ENCODE results near the gene KLHDC7A.

The KLHDC7A gene

GRCh38 chr1:18482721-18483425 lies 2.1 kb downstream of the KLHDC7A start:
- DNase-seq (ENCODE audit: low spot score), result no peak
- Mint-ChIP-seq H3K9me3 (no peaks in the 10 kb centered on the region), H3K27me3 (ENCODE audit: low read depth) (no peaks in the 10 kb centered on the region), H3K36me3 (ENCODE audit: low read depth) (no peaks in the 10 kb centered on the region), H3K27ac (no peak overlapping the region), H3K4me1 (ENCODE audit: low read depth) (peaks cover 10% of the 10 kb centered on the region), H3K4me3 (no peak overlapping the region)

GRCh38 chr1:18484276-18484675 lies 3.5 kb downstream of the KLHDC7A start:
- H3K4me1 Mint-ChIP-seq (ENCODE audit: low read depth), result peaks cover 6% of the 10 kb centered on the region
- H3K27ac Mint-ChIP-seq, result no peak overlapping the region
- H3K36me3 Mint-ChIP-seq (ENCODE audit: low read depth), result no peaks in the 10 kb centered on the region
- H3K9me3 Mint-ChIP-seq, result peaks cover 2% of the 10 kb centered on the region
- no peak overlapping the region for H3K4me3 Mint-ChIP-seq
- no peaks in the 10 kb centered on the region for H3K27me3 Mint-ChIP-seq (ENCODE audit: low read depth)
- no peak for DNase-seq (ENCODE audit: low spot score)

GRCh38 chr1:18484721-18485120 lies 4.0 kb downstream of the KLHDC7A start:
- Mint-ChIP-seq H3K27me3 (ENCODE audit: low read depth) (no peaks in the 10 kb centered on the region), H3K9me3 (peaks cover 6% of the 10 kb centered on the region), H3K36me3 (ENCODE audit: low read depth) (no peaks in the 10 kb centered on the region), H3K27ac (no peak overlapping the region), H3K4me1 (ENCODE audit: low read depth) (peaks cover 1% of the 10 kb centered on the region), H3K4me3 (no peak overlapping the region)
- DNase-seq (ENCODE audit: low spot score), result no peak

DNA sequence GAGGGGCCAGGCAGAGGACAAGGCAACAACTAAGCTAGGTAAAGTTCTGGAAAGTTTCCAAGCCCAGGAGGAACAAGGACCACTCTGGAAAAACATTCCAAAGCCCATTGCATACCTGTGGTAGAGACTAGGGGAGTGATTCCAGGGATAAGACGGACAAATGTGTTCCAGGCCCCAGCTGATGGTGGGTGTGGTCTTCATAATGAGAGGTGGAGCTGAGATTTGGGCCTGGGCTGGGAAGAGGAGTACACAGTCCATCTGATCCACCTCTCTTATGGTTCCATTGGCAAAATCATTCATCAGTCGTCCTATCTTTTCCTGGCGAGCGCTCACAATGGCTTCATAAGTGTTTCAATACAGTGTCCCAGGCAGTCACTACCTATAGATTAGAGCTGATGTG lies 4.5 kb downstream of the KLHDC7A start:
- no peak overlapping the region for H3K4me3 Mint-ChIP-seq
- DNase-seq (ENCODE audit: low spot score), result no peak
- H3K4me1 Mint-ChIP-seq (ENCODE audit: low read depth), result no peaks in the 10 kb centered on the region
- H3K9me3 Mint-ChIP-seq, result peaks cover 7% of the 10 kb centered on the region
- H3K36me3 Mint-ChIP-seq (ENCODE audit: low read depth), result no peaks in the 10 kb centered on the region
- no peak overlapping the region for H3K27ac Mint-ChIP-seq
- no peaks in the 10 kb centered on the region for H3K27me3 Mint-ChIP-seq (ENCODE audit: low read depth)

DNA sequence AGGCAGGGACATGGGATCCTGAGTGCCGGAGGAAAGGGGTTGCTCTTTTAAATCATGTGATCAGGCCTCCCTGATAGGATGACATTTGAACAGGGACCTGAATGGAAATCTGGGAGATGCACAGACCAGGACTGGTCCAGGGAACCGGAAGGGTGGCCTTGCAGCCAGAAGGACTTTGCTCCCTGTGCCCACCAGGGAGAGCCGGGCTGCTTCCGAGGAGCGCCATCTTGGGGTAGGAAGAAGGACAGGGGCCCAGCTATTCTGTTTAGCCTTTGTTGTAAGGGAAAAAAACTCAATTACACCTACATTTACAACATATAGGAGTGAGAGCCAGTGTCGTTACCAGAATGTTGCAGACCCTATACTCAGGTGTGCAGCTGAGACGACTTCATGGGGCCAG lies 5.5 kb downstream of the KLHDC7A start:
- Mint-ChIP-seq H3K27me3 (ENCODE audit: low read depth) (no peaks in the 10 kb centered on the region), H3K36me3 (ENCODE audit: low read depth) (no peaks in the 10 kb centered on the region), H3K4me3 (no peak overlapping the region), H3K9me3 (peaks cover 7% of the 10 kb centered on the region), H3K4me1 (ENCODE audit: low read depth) (peaks cover 1% of the 10 kb centered on the region), H3K27ac (no peak overlapping the region)
- DNase-seq (ENCODE audit: low spot score), result no peak

DNA sequence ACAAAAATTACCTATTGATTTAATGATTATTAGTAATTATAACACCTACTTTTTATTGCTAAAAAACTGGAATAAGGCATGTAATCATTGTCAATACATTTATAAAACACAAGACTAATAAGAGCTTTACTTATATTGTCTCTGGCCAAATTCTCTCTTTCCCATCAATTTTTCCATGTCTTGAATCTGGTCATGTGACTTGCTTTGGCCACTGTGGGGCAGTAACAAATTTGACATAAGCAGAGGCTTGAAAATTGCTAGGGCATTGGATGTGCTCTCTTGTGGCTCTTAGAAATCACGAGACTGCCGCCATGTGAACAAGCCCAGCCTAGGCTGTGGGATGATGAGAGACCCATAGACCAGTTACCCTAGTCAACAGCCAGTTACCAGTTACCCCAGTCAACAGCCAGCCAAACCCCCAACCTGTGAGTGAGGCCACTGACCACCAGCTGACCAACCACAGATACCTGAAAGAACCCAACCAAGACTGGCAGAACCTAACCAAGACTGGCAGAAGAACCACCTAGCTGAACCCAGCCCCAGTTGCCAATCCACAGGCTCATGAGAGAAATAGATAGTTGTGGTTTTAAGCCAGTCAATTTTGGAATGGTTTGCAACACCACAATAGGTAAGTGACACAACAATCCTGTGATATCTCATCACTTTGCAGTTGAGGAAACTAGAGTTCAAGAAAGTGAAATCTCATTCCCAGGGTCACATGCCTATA lies 8.8 kb downstream of the KLHDC7A start:
- H3K36me3 Mint-ChIP-seq (ENCODE audit: low read depth), result no peaks in the 10 kb centered on the region

DNA sequence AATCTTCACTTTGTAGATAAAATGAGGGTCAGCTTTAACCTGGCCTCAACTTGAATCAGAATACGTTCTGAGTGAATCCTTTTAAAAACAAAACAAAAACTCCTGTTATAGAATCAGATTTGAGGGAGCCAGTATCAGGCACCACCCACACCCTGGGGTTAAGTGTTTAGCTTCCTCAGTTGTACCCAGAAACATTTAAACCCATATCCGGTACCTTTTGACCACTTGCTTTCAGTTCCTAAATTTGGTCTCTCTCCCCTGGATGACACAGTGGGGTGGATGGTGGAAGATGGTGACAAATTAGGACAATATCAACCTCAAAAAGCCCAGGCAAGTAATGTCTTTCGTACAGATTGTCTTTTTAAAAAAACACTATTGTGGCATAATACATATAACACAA lies 10.4 kb downstream of the KLHDC7A start:
- Mint-ChIP-seq H3K27me3 (ENCODE audit: low read depth) (no peaks in the 10 kb centered on the region), H3K9me3 (peaks cover 7% of the 10 kb centered on the region), H3K4me1 (ENCODE audit: low read depth) (peaks cover 2% of the 10 kb centered on the region), H3K27ac (no peak overlapping the region), H3K4me3 (no peak overlapping the region), H3K36me3 (ENCODE audit: low read depth) (no peaks in the 10 kb centered on the region)
- no peak for DNase-seq (ENCODE audit: low spot score)

More for the DNA sequence above, 8.8 kb downstream of the KLHDC7A start:
- Mint-ChIP-seq H3K27ac (no peak overlapping the region), H3K27me3 (ENCODE audit: low read depth) (no peaks in the 10 kb centered on the region), H3K4me1 (ENCODE audit: low read depth) (peaks cover 2% of the 10 kb centered on the region), H3K9me3 (peaks cover 7% of the 10 kb centered on the region), H3K4me3 (no peak overlapping the region)
- no peak for DNase-seq (ENCODE audit: low spot score)

DNA sequence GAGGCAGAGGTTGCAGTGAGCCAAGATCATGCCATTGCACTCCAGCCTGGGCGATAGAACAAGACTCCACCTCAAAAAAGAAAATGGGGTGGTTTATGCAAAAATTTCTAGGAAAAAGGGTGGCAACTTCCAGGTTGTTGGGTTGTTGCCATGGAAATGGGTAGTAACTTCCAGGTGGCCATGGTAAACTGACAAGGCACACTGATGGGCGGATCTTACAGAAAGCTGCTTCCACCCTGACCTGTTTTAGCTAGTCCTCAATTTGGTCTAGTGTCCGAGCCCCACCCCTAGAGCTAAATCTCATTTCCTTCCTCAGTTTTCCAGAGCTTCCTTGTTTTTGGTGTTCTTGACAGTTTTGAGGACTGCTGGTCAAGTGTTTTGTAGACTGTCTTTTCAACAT lies 13.6 kb downstream of the KLHDC7A start:
- no peak overlapping the region for H3K27ac Mint-ChIP-seq
- H3K4me1 Mint-ChIP-seq (ENCODE audit: low read depth), result peaks cover 2% of the 10 kb centered on the region

DNA sequence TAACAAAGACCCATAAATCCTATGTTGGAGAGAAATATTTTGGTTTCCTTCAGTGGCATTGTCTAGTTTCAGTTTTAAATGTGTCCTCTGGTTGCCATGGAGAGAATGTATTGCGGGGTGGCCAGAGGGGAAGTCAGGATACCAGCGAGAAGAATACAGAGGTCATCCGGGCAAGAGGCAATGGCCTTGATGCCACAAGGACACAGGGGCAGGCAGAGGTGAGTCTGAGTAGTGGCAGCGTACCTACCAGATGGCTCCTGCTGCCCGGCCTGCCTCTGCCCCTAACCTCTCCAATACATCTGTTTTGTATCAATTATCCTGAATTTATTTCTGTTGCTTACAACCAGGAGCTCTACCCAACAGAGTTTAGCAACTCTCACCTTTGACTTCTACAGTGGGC lies 14.9 kb downstream of the KLHDC7A start:
- Mint-ChIP-seq H3K9me3 (no peaks in the 10 kb centered on the region), H3K36me3 (ENCODE audit: low read depth) (no peaks in the 10 kb centered on the region), H3K4me1 (ENCODE audit: low read depth) (peaks cover 2% of the 10 kb centered on the region), H3K27ac (no peak overlapping the region), H3K4me3 (no peak overlapping the region), H3K27me3 (ENCODE audit: low read depth) (no peaks in the 10 kb centered on the region)
- no peak for DNase-seq (ENCODE audit: low spot score)

More for the DNA sequence above, 13.6 kb downstream of the KLHDC7A start:
- Mint-ChIP-seq H3K27me3 (ENCODE audit: low read depth) (no peaks in the 10 kb centered on the region), H3K36me3 (ENCODE audit: low read depth) (no peaks in the 10 kb centered on the region), H3K4me3 (no peak overlapping the region), H3K9me3 (peaks cover 5% of the 10 kb centered on the region)
- no peak for DNase-seq (ENCODE audit: low spot score)

GRCh38 chr1:18496056-18496455 lies 15.3 kb downstream of the KLHDC7A start:
- no peaks in the 10 kb centered on the region for H3K36me3 Mint-ChIP-seq (ENCODE audit: low read depth)
- DNase-seq (ENCODE audit: low spot score), result no peak
- H3K9me3 Mint-ChIP-seq, result no peaks in the 10 kb centered on the region
- H3K27ac Mint-ChIP-seq, result no peak overlapping the region
- H3K4me1 Mint-ChIP-seq (ENCODE audit: low read depth), result peaks cover 2% of the 10 kb centered on the region
- no peaks in the 10 kb centered on the region for H3K27me3 Mint-ChIP-seq (ENCODE audit: low read depth)
- H3K4me3 Mint-ChIP-seq, result no peak overlapping the region

DNA sequence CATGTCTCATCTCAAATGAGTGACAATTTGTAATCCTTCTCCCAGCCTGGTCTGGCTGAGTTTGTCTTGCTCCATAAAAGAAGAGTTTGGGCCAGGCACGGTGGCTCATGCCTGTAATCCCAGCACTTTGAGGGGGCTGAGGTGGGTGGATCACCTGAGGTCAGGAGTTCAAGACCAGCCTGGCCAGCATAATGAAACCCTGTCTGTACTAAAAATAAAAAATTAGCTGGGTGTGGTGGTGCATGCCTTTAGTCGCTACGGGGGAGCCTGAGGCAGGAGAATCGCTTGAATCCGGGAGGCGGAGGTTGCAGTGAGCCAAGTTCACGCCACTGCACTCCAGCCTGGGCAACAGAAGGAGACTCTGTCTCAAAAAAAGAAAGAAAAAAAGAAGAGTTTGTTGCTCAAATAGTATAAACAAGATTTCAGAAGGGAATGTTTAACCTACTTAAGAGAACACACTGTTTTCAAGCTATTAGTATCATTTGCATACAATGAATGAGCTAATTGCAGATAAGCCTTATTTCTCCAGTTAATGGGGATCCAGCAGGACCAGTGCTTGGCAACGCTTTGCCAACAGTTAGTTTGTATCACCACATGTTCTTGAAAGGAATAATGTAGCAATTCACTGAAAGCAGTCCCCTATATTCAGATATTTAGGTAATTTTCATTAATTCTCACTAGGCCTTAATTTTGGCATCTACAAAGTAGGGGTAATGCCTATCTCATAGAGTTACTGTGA lies 15.9 kb downstream of the KLHDC7A start:
- Mint-ChIP-seq H3K9me3 (no peaks in the 10 kb centered on the region), H3K4me1 (ENCODE audit: low read depth) (no peaks in the 10 kb centered on the region), H3K36me3 (ENCODE audit: low read depth) (no peaks in the 10 kb centered on the region), H3K27ac (no peak overlapping the region), H3K4me3 (no peak overlapping the region), H3K27me3 (ENCODE audit: low read depth) (no peaks in the 10 kb centered on the region)
- no peak for DNase-seq (ENCODE audit: low spot score)

DNA sequence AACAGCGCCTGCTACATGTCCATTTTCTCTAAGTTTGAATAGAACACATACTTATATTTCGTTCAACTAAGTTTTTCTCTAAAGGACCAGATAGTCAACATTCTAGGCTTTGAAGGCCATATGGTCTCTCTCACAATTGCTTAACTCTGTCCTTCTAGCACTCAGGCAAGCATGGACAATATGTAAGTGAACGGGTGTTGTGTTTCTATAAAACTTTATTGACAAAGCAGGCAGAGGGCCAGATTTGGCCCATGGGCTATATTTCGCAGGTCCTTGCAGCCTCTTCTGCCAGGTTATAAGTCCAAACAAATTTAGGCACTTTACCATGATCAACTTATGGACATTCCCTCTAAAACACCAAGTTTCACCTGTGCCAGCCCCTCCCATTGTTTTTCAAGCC lies 21.1 kb downstream of the KLHDC7A start:
- no peaks in the 10 kb centered on the region for H3K4me1 Mint-ChIP-seq (ENCODE audit: low read depth)
- H3K9me3 Mint-ChIP-seq, result no peaks in the 10 kb centered on the region
- no peaks in the 10 kb centered on the region for H3K36me3 Mint-ChIP-seq (ENCODE audit: low read depth)
- no peak for DNase-seq (ENCODE audit: low spot score)
- no peak overlapping the region for H3K27ac Mint-ChIP-seq
- no peak overlapping the region for H3K4me3 Mint-ChIP-seq
- H3K27me3 Mint-ChIP-seq (ENCODE audit: low read depth), result no peaks in the 10 kb centered on the region

DNA sequence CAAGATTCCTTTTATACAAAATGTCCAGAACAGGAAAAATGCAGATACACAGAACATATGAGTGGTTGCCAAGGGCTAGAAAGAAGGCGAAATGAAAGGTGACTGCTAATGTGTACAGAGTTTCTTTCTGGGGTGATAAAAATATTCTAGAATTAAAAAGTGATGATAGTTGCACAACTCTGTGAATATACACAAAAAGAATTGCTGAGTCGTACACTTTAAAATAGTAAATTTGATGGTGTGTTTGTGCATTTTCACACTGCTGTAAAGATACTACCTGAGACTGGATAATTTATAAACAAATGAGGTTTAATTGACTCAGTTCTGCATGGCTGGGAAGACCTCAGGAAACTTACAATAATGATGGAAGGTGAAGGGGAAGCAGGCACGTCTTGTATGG lies 23.9 kb downstream of the KLHDC7A start:
- Mint-ChIP-seq H3K4me3 (no peak overlapping the region), H3K36me3 (ENCODE audit: low read depth) (no peaks in the 10 kb centered on the region), H3K27ac (no peak overlapping the region), H3K4me1 (ENCODE audit: low read depth) (no peaks in the 10 kb centered on the region), H3K9me3 (no peaks in the 10 kb centered on the region), H3K27me3 (ENCODE audit: low read depth) (no peaks in the 10 kb centered on the region)
- DNase-seq (ENCODE audit: low spot score), result no peak

- no peak overlapping the region for H3K4me3 Mint-ChIP-seq
- H3K9me3 Mint-ChIP-seq, result no peaks in the 10 kb centered on the region
- no peak overlapping the region for H3K27ac Mint-ChIP-seq
- no peaks in the 10 kb centered on the region for H3K36me3 Mint-ChIP-seq (ENCODE audit: low read depth)
- no peaks in the 10 kb centered on the region for H3K4me1 Mint-ChIP-seq (ENCODE audit: low read depth)
- H3K27me3 Mint-ChIP-seq (ENCODE audit: low read depth), result no peaks in the 10 kb centered on the region
- DNase-seq (ENCODE audit: low spot score), result no peak
Observed at GRCh38 chr1:18505666-18506065, 24.9 kb downstream of the KLHDC7A start.
